ENCODE measurements around the gene RAB31. TPM values are rescaled to one million over a fixed set of nuclear protein-coding genes. Genes with fewer than 3 reads are reported as not detected.

RAB31 gene
- total RNA-seq, 1 experiment from 2014 or later = 32.9 TPM

DNA sequence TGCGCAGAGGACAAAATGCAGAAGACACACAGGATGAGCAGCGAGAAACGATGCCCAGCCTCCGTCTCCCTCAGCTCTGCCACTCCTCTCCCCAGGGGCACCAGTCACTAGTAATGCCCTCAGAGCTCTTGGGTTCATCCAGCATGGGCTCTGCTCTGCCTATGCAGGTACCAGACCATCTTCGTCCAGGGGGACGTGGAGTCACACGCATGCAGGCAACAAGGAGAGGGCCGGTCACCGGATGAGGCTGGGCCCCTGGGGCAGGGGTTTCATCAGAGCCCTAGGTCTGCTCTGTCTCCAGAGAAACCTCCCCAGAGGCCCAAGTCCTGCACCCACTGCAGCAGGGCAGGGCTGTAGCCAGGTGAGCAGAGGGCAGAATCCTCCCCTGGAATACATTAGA, 23.9 kb downstream of the RAB31 start:
- Mint-ChIP-seq H3K27me3 (ENCODE audit: low read depth) (no peaks in the 10 kb centered on the region), H3K4me3 (no peak overlapping the region), H3K27ac (no peak overlapping the region), H3K9me3 (no peaks in the 10 kb centered on the region), H3K36me3 (no peaks in the 10 kb centered on the region), H3K4me1 (peaks cover 11% of the 10 kb centered on the region)
- CTCF ChIA-PET = no interaction called here
- no peak for ATAC-seq
- no peak for DNase-seq (ENCODE audit: low spot score)
- POLR2A ChIA-PET = no interaction called here
- TF ChIP-seq ZNF138 (CRISPR knock-in tag; conservative IDR thresholded peaks at IDR 0.05) = no peak
- TF ChIP-seq JAZF1 (CRISPR knock-in tag; IDR thresholded peaks at IDR 0.05) = no peak
- TF ChIP-seq, protein P1, sequence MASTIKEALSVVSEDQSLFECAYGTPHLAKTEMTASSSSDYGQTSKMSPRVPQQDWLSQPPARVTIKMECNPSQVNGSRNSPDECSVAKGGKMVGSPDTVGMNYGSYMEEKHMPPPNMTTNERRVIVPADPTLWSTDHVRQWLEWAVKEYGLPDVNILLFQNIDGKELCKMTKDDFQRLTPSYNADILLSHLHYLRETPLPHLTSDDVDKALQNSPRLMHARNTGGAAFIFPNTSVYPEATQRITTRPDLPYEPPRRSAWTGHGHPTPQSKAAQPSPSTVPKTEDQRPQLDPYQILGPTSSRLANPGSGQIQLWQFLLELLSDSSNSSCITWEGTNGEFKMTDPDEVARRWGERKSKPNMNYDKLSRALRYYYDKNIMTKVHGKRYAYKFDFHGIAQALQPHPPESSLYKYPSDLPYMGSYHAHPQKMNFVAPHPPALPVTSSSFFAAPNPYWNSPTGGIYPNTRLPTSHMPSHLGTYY (CRISPR knock-in tag; IDR thresholded peaks at IDR 0.05) = no peak
- no peak for TF ChIP-seq GABPB1 (CRISPR knock-in tag; IDR thresholded peaks at IDR 0.05)
- TF ChIP-seq, protein P2, sequence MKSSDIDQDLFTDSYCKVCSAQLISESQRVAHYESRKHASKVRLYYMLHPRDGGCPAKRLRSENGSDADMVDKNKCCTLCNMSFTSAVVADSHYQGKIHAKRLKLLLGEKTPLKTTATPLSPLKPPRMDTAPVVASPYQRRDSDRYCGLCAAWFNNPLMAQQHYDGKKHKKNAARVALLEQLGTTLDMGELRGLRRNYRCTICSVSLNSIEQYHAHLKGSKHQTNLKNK (CRISPR knock-in tag; IDR thresholded peaks at IDR 0.05) = no peak
- TF ChIP-seq NFE2L1 (CRISPR knock-in tag; IDR thresholded peaks at IDR 0.05) = no peak
- TF ChIP-seq, protein P3, sequence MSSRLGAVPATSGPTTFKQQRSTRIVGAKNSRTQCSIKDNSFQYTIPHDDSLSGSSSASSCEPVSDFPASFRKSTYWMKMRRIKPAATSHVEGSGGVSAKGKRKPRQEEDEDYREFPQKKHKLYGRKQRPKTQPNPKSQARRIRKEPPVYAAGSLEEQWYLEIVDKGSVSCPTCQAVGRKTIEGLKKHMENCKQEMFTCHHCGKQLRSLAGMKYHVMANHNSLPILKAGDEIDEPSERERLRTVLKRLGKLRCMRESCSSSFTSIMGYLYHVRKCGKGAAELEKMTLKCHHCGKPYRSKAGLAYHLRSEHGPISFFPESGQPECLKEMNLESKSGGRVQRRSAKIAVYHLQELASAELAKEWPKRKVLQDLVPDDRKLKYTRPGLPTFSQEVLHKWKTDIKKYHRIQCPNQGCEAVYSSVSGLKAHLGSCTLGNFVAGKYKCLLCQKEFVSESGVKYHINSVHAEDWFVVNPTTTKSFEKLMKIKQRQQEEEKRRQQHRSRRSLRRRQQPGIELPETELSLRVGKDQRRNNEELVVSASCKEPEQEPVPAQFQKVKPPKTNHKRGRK (CRISPR knock-in tag; IDR thresholded peaks at IDR 0.05; ENCODE audit: borderline replicate concordance) = no peak
- TF ChIP-seq, protein P4, sequence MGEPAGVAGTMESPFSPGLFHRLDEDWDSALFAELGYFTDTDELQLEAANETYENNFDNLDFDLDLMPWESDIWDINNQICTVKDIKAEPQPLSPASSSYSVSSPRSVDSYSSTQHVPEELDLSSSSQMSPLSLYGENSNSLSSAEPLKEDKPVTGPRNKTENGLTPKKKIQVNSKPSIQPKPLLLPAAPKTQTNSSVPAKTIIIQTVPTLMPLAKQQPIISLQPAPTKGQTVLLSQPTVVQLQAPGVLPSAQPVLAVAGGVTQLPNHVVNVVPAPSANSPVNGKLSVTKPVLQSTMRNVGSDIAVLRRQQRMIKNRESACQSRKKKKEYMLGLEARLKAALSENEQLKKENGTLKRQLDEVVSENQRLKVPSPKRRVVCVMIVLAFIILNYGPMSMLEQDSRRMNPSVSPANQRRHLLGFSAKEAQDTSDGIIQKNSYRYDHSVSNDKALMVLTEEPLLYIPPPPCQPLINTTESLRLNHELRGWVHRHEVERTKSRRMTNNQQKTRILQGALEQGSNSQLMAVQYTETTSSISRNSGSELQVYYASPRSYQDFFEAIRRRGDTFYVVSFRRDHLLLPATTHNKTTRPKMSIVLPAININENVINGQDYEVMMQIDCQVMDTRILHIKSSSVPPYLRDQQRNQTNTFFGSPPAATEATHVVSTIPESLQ (CRISPR knock-in tag; IDR thresholded peaks at IDR 0.05) = no peak
- no peak for TF ChIP-seq ETV6 (CRISPR knock-in tag; IDR thresholded peaks at IDR 0.05)
- TF ChIP-seq, protein P5, sequence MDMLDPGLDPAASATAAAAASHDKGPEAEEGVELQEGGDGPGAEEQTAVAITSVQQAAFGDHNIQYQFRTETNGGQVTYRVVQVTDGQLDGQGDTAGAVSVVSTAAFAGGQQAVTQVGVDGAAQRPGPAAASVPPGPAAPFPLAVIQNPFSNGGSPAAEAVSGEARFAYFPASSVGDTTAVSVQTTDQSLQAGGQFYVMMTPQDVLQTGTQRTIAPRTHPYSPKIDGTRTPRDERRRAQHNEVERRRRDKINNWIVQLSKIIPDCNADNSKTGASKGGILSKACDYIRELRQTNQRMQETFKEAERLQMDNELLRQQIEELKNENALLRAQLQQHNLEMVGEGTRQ (CRISPR knock-in tag; IDR thresholded peaks at IDR 0.05) = no peak
- no peak for TF ChIP-seq GTF2I (CRISPR knock-in tag; conservative IDR thresholded peaks at IDR 0.05)
- no peak for TF ChIP-seq TEAD1 (CRISPR knock-in tag; IDR thresholded peaks at IDR 0.05)
- no peak for TF ChIP-seq SMAD4 (CRISPR knock-in tag; IDR thresholded peaks at IDR 0.05)
- TF ChIP-seq, protein P6, sequence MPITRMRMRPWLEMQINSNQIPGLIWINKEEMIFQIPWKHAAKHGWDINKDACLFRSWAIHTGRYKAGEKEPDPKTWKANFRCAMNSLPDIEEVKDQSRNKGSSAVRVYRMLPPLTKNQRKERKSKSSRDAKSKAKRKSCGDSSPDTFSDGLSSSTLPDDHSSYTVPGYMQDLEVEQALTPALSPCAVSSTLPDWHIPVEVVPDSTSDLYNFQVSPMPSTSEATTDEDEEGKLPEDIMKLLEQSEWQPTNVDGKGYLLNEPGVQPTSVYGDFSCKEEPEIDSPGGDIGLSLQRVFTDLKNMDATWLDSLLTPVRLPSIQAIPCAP (CRISPR knock-in tag; IDR thresholded peaks at IDR 0.05) = no peak
- TF ChIP-seq ZNF416 (CRISPR knock-in tag; IDR thresholded peaks at IDR 0.05) = no peak
- TF ChIP-seq, protein P7, sequence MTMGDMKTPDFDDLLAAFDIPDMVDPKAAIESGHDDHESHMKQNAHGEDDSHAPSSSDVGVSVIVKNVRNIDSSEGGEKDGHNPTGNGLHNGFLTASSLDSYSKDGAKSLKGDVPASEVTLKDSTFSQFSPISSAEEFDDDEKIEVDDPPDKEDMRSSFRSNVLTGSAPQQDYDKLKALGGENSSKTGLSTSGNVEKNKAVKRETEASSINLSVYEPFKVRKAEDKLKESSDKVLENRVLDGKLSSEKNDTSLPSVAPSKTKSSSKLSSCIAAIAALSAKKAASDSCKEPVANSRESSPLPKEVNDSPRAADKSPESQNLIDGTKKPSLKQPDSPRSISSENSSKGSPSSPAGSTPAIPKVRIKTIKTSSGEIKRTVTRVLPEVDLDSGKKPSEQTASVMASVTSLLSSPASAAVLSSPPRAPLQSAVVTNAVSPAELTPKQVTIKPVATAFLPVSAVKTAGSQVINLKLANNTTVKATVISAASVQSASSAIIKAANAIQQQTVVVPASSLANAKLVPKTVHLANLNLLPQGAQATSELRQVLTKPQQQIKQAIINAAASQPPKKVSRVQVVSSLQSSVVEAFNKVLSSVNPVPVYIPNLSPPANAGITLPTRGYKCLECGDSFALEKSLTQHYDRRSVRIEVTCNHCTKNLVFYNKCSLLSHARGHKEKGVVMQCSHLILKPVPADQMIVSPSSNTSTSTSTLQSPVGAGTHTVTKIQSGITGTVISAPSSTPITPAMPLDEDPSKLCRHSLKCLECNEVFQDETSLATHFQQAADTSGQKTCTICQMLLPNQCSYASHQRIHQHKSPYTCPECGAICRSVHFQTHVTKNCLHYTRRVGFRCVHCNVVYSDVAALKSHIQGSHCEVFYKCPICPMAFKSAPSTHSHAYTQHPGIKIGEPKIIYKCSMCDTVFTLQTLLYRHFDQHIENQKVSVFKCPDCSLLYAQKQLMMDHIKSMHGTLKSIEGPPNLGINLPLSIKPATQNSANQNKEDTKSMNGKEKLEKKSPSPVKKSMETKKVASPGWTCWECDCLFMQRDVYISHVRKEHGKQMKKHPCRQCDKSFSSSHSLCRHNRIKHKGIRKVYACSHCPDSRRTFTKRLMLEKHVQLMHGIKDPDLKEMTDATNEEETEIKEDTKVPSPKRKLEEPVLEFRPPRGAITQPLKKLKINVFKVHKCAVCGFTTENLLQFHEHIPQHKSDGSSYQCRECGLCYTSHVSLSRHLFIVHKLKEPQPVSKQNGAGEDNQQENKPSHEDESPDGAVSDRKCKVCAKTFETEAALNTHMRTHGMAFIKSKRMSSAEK (CRISPR knock-in tag; IDR thresholded peaks at IDR 0.05; ENCODE audit: borderline replicate concordance) = no peak
- TF ChIP-seq, protein P8, sequence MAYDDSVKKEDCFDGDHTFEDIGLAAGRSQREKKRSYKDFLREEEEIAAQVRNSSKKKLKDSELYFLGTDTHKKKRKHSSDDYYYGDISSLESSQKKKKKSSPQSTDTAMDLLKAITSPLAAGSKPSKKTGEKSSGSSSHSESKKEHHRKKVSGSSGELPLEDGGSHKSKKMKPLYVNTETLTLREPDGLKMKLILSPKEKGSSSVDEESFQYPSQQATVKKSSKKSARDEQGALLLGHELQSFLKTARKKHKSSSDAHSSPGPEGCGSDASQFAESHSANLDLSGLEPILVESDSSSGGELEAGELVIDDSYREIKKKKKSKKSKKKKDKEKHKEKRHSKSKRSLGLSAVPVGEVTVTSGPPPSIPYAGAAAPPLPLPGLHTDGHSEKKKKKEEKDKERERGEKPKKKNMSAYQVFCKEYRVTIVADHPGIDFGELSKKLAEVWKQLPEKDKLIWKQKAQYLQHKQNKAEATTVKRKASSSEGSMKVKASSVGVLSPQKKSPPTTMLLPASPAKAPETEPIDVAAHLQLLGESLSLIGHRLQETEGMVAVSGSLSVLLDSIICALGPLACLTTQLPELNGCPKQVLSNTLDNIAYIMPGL (CRISPR knock-in tag; IDR thresholded peaks at IDR 0.05) = no peak
- TF ChIP-seq, protein P9, sequence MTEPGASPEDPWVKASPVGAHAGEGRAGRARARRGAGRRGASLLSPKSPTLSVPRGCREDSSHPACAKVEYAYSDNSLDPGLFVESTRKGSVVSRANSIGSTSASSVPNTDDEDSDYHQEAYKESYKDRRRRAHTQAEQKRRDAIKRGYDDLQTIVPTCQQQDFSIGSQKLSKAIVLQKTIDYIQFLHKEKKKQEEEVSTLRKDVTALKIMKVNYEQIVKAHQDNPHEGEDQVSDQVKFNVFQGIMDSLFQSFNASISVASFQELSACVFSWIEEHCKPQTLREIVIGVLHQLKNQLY (CRISPR knock-in tag; IDR thresholded peaks at IDR 0.05) = no peak
- TF ChIP-seq, protein P10, sequence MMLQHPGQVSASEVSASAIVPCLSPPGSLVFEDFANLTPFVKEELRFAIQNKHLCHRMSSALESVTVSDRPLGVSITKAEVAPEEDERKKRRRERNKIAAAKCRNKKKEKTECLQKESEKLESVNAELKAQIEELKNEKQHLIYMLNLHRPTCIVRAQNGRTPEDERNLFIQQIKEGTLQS (CRISPR knock-in tag; conservative IDR thresholded peaks at IDR 0.05) = no peak
- no peak for TF ChIP-seq SOX15 (CRISPR knock-in tag; IDR thresholded peaks at IDR 0.05)

All from WTC11 (cell line).